GM19240 (cell line): ENCODE measurements around the gene ALX3.
A peak's percentile ranks its signal among the peaks of the same experiment; 100 is the strongest.

ENCODE experiments used
- DNase-seq: peaks from one replicate; pipeline ENCODE4 v3.0.0; 2011; ENCODE audit warnings: low spot score; ENCODE audit not compliant: insufficient read length

Gene ALX3

DNA sequence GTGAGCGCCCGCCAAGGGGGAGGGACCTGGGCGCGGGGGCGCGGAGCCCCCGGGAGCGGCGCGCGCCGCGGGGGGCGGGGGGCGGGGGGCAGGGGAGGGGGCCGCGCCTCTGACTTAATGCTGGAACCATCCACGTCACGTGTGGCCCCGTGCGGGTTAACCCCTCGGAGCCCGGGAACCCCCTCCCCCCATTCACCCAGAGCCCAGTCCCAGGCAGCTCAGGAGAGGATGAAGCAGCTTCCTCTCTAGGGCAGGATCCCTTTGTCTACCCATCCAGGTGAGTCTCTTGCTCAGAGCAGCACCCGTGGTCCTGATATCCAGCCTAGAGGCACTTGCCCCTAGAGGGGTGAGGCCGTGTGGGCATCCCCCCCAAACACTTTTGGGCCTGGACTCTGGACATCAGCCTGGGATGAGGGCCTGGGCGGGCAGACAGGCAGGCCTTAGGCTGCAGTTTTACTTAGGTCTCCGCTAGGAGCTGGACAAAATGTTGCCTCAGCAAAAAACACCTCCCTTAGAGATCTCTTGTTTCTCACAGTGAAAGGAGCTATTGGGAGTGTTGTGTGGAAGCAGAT lies at the start of gene ALX3:
TSS of gene ALX3 (minus strand) at position 2 of the 572 bp plus-strand sequence. CDS start 60 bp downstream, outside the sequence.
- no peak for DNase-seq

GRCh38 chr1:110119843-110120242 lies 49.4 kb upstream of the ALX3 start:
- no peak for DNase-seq

DNA sequence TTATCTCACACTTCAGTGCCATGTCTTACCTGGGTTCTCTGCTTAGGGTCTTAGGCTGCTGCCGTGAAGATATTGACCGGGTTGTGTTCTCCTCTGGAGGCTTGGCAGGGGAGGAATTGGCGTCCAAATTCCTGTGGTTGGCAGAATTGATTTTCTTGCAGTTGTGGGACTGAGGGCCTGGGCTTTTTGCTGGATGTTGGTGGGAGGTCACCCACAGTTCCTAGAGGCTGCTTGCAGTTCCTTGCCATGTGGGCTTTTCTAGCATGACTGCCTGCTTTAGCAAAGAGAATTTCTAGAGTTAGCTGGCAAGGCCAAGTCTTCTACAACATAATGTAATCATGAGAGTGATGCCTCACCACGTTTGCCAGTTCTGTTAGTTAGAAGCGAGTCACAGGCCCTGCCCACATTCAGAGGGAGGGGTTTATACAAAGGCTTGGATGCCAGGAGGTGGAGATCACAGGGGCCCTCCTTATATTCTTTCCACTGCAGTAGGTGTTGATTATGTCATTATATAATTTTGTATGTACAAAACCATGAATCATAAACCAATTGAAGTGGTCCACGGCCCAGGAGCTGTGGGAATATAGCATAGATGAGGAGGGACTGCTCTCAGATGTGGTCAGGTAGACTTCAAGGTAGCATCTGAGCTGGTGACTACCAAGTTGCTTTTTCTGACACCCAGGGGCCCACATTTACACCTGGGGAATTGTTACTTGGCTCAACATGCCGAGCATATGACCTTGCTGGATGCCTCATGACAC lies 48.3 kb upstream of the ALX3 start:
- no peak for DNase-seq

- no peak for DNase-seq
Measured at GRCh38 chr1:110114784-110115183, 44.3 kb upstream of the ALX3 start.

DNA sequence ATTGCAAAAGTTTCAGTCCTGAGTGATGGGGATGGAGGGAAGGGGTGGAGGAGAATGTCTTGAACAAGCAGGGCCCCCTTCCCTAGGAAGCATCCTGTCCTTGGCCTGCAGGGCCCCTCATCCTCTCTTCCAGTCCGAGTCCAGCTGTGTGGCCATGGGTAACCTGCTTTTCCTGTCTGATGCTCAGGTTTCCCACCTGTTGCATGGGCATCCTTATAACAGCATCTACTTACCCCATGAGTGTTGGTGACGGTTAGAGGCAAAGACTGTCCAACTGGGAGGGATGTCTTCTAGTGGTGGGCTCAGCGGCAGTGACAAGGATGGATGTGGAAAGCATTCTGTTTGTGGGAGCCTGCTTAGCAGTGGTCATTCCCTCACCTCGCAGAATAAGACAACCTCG lies 43.7 kb upstream of the ALX3 start:
- DNase-seq, result no peak

DNA sequence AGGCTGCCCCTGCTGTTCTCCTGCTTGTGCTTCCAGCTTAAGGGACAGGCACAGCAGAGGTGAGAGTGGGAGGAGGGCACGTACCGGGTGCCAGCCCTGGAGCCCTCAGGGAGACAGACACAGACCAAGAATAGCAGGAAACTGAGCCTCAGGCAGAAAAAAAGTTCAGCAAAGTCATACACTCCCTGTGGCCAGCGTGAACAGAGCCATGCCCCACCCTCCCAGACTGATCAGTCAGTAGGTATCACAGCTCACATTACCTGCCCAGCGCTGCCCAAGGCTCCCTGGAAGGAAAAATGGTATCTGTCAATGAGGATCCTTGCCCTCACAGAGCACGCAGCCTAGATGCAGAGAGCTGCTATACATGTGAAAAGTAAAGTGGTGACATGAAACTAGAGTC lies 43.1 kb upstream of the ALX3 start:
- DNase-seq, result no peak

GRCh38 chr1:110112656-110113055 lies 42.2 kb upstream of the ALX3 start:
- DNase-seq, result no peak

DNA sequence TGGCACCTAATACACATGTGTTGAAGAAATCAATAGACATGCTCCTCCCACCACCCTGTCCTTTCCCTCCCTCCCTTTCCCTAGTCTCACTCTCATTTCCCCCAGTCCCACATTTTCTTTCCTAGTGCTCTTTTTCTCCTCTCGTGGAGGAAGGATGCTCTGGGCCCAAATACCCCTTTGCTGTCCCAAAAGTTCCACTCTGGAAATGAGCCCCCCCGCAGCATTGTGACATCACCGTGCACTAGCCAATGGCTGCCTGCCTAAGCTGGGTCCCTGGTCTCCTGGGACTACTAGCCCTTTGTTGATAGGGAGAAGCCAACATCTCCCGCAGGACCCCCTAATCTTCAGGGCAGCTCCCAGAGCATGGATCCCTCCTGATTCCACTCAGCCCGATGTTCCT lies 41.7 kb upstream of the ALX3 start, which contains the start of gene UBL4B:
TSS of gene UBL4B (plus strand) at position 301 of the 400 bp plus-strand sequence. CDS start at position 393, 92 bp downstream.
- DNase-seq, result no peak

GRCh38 chr1:110111081-110111480 lies 40.6 kb upstream of the ALX3 start:
- no peak for DNase-seq

DNA sequence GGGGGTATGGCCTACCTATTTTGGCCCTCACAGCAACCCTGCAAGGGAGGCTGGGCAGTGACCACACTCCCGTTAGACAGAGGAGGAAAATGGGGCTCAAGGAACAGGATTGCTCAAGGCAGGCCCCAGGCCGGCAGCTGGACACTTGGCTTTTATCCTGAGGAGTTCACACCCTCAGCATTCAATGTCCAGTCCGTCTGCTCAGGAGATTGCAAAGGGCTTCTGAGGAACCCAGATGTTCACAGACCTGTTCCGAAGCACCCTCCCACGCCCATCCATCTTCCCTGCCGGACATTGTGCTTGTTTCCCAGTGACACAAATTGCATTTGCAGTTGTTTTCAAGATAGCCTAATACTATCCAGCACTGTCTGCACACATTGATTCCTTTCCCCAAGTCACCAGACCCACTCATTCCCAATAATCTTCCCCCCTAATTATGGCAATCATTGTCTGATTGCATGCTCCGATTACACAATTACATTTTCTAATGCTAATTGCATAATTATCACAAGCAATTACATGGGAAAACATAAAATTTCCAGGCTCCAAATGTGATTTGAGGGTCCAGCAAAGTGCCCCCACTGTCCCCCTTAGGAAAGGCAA lies 37.5 kb upstream of the ALX3 start:
- DNase-seq, result no peak

DNA sequence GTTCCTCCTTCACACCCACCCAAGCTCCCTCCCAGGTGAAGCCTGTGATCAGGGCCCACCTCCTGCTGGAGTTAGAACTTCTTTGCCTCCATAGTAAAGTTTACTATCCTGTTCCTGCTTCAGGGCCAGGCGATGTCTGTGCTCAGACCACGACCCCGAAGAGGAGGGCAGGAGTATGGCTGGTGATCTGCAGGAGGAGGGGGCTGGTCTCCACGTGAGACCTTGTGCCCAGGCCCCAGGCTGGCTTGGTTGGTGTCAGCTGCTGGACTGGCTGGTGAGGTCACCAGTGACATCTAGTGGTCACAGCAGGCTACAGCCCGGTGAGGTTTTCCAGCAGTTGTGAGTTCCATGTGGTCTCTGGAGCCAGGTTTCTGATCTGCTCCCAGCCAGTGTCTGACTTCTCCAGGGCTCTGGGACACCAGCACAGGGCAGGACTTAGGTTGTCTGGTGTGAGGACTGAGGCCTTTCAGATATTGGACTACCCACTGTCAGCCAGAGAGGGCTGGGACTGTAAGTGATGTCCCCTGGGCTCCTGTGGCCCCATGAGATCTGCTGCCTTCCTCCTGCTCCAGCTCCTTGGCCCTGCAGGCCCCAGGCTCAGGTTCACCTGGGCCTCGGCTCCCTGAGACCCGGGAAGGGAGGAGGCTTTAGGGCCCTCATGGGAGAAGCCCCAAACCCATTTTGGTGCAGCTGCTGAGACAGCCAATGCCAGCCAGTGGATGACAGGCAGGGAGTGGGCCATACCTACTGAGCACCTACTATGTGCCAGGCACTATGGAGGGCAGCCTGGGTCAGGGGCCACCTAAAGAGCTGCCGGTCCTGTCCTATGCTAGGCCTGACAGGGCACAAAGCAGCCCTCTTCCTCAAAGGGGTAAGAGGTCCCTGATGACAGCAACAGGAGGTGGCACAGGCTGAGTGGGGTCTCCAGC lies 35.8 kb upstream of the ALX3 start:
- peak; percentile 77 for DNase-seq

DNA sequence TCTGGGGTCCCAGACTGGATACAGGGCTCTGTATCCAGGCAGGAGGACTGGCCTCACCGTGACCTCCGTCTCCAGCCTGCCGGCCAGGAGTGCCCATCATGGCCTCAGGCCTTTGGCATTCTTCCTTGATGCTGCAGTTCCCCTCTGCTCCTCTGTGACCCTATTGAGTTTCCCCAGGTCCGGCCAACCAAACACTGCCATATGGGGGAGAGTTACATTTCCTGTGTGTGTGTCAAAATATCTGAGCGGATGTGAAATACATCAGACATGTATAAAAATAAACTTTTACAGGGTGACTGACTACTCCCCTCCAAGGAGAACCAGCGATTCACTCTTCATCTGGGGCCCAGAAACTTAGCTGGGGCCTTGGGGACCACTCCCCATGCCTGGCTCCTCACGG lies 31.6 kb upstream of the ALX3 start:
- DNase-seq, result no peak

GRCh38 chr1:110100335-110100734 lies 29.9 kb upstream of the ALX3 start:
- DNase-seq, result no peak

DNA sequence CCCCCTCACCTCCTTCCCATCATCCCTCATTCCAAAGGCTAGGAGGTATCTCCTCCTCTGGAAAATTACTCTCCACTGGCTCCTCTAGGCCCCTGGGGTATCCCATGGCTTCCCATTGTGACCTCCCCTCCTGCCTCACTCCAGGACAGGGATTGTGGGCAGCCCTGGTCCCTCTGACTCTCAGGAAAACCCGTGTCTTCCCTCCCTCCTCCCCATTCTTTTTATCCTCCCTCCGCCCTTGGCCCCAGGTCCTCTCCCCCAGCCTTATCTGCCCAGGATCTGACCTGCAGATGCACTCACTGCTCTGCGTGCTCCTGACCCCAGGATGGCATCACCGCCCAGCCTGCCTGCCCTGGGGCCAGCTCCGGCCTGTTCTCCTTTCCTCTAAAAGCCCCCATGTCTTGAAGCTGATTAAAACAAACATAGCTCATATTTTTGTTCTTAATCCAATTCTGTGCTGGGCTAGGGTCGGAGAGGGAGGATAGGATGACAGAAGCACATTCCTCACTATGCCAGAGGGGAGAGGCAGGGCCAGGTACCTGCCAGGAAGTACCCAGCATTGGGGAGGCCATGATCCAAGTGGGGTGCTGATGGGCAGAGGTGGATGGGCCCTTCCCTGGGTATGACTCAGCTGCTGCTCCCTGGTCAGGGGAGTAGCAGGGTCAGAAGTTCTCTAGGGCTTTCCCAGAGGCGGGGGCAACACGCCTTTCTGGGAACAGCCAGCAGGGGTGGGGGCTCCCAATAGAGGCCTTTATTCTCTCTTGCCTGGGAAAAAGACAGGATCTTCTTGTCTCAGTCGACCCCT lies 28.0 kb upstream of the ALX3 start:
- DNase-seq, result no peak

DNA sequence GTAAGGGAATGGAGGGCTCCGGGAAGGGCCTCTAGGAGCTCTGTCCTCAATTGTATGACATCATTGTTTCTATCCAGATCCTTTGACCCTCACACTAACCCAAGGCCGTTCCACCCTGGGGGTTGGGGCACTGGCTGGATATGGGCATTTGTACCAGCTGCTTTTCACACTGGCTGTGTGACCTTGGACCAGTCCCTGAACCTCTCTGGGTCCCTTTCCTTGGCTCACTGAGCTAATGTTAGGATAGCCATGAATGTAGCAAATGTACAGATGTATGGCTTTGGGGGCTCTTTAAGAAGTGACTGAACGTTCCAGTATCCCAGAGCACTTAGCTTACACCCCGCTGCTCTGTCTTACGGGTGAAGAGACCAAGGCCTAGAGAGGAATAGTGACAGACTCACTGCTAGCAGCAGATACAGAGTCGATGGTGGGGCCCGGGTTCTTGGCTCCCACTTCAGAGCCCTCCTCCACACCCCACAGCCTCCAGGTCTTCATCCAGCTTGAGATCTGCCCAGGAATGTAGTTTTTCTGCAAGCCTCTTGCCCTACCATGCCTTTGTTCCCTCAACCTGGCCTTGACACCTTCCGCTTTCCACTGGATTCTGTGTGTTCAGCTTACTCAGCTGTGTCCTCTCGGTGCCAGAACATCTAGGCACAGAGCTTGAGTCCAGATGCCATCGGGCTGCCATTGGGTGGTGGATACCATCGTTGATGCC lies 27.2 kb upstream of the ALX3 start:
- no peak for DNase-seq

DNA sequence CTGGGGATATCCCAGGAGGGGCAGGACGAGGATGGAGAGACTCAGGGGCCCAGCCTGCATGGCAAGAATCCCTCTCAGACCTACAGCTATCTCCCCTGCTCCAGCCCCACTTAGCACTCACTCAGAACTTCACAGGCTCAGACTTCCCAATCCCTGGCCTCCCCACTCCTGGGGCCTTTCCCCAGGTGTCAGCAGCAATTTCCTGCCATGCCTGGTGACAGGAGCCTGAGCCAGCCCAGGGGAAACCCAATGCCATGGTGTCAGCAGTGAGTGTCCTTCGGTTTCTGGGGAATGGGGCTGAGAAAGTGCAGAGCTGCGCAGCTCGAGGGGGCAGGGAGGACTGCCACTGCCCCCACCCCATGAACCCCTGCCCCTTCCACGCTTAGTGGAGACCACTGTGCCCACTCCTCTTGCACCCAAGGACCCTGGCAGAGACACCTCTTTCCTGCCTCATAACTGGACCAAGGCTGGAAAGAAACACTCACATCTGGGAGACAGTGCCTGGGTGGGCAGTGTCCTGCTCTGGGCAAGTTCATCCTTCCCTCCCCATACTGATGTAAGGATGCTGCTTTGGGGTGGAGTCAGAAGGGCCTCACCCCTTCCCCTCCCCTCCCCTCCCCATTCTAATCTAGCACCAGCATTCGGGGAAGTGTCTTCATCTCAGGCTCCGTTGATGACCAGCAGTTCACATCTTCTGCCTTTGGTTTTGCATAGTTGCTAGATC lies 24.6 kb upstream of the ALX3 start:
- DNase-seq, result no peak

- DNase-seq, result no peak
Measured at GRCh38 chr1:110092991-110093390, 22.5 kb upstream of the ALX3 start.

DNA sequence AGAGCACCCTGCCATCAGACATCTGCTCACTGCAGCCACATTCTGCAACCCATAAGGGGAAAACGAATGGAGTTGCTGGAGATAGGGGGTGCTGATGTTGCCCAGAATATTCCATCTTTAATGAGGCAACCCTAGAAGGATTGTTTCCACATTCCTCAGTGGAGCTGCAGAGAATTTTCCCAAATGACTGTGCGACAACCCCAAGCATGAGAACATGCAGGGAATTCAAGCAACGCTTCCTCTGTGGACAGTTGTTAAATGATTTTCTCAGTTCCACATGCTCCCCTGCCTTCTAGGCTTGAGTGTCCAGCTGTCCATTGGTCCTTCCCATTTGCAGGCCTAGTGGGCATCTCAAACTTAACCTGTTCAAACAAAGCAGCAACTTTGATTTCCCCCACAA lies 21.3 kb upstream of the ALX3 start:
- no peak for DNase-seq

GRCh38 chr1:110091381-110091780 lies 20.9 kb upstream of the ALX3 start:
- DNase-seq, result no peak
